Astrocyte (in vitro differentiated cells and primary cell): ENCODE data around the gene BOLA1.
"Not testable (repeated sequence)": the region's sequence is repeated elsewhere in the genome, so short reads cannot be mapped to it uniquely, and the experiment has no call there.

Experiments used
- EZH2 ChIP-seq: IDR thresholded peaks from 2 replicates; pipeline ENCODE4 v1.6.1; 2012; ENCODE audit warnings: mild to moderate bottlenecking, low read length, inconsistent platforms; ENCODE audit not compliant: insufficient read depth
- TF ChIP-seq, protein P1 (sequence below): IDR thresholded peaks from 2 replicates; pipeline ENCODE4 v1.5.1; 2011; ENCODE audit warnings: low read depth, mild to moderate bottlenecking, inconsistent platforms, low read length, moderate library complexity; ENCODE audit not compliant: insufficient read depth

DNA sequence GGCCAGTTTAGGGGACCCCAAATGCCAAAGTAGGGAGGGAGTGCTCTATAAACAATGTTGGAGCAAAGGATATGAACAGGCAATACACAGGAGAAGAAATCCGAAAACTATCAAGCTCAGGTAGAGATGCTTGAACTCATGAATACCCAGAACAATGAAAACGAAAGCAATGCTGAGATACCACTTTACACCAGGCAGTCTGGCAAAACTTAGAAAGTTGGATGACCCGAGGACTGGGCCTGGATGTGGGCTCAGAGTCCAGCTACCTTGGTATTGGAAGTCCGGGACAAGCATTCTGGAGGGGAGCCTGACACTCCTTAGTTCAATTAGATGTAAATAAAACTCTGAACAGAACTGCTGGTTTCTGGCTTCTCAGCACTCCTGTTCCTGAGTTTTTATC lies 26.3 kb upstream of the BOLA1 start:
- TF ChIP-seq, protein P1, sequence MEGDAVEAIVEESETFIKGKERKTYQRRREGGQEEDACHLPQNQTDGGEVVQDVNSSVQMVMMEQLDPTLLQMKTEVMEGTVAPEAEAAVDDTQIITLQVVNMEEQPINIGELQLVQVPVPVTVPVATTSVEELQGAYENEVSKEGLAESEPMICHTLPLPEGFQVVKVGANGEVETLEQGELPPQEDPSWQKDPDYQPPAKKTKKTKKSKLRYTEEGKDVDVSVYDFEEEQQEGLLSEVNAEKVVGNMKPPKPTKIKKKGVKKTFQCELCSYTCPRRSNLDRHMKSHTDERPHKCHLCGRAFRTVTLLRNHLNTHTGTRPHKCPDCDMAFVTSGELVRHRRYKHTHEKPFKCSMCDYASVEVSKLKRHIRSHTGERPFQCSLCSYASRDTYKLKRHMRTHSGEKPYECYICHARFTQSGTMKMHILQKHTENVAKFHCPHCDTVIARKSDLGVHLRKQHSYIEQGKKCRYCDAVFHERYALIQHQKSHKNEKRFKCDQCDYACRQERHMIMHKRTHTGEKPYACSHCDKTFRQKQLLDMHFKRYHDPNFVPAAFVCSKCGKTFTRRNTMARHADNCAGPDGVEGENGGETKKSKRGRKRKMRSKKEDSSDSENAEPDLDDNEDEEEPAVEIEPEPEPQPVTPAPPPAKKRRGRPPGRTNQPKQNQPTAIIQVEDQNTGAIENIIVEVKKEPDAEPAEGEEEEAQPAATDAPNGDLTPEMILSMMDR: not testable (repeated sequence)
- not testable (repeated sequence) for TF ChIP-seq EZH2
